Endothelial cell of umbilical vein (primary cell): Measurements from ENCODE around the gene DYNC2H1.

Experiments
- EZH2 ChIP-seq: IDR thresholded peaks from 2 replicates; pipeline ENCODE4 v1.6.1; 2012; ENCODE audit warnings: borderline replicate concordance, low read depth, mild to moderate bottlenecking, moderate library complexity, low read length, inconsistent platforms; ENCODE audit not compliant: severe bottlenecking
- GATA2 ChIP-seq: IDR thresholded peaks from 2 replicates; pipeline ENCODE4 v1.7.0; 2011; ENCODE audit warnings: low read depth, mild to moderate bottlenecking, moderate library complexity, mixed read lengths, low read length; ENCODE audit not compliant: insufficient read length, insufficient read depth
- JUN ChIP-seq: IDR thresholded peaks from 2 replicates; pipeline ENCODE4 v1.6.1; 2011; ENCODE audit warnings: borderline replicate concordance, low read depth; ENCODE audit not compliant: insufficient read length, insufficient read depth
- MYC ChIP-seq: IDR thresholded peaks from one replicate; pipeline ENCODE4 v1.6.1; 2011; ENCODE audit warnings: mild to moderate bottlenecking, low read depth, low read length
- POLR2A ChIP-seq: IDR thresholded peaks from 2 replicates; pipeline ENCODE4 v1.6.1; 2012; ENCODE audit warnings: low read depth, mild to moderate bottlenecking, control low read depth, low read length
- POLR2AphosphoS5 ChIP-seq: IDR thresholded peaks from 2 replicates; pipeline ENCODE4 v1.6.1; 2012; ENCODE audit warnings: low read depth, mild to moderate bottlenecking, control low read depth, low read length, moderate library complexity; ENCODE audit not compliant: insufficient read depth
- TF ChIP-seq, protein P1 (sequence below), 2 donors: IDR thresholded peaks; 1 replicate in 1 of 2; 2 replicates in 1 of 2; pipeline ENCODE4 v1.5.1; 2011; ENCODE audit warnings: low read length in 2 of 2, mild to moderate bottlenecking in 2 of 2, moderate library complexity in 2 of 2, control low read depth in 1 of 2, inconsistent platforms in 1 of 2, low read depth in 1 of 2; ENCODE audit not compliant: insufficient read depth in 1 of 2; ENCODE audit errors: extremely low read depth in 1 of 2
- TF ChIP-seq, protein P2 (sequence below): IDR thresholded peaks from 2 replicates; pipeline ENCODE4 v1.6.1; 2011; ENCODE audit not compliant: insufficient read depth, insufficient read length

DNA sequence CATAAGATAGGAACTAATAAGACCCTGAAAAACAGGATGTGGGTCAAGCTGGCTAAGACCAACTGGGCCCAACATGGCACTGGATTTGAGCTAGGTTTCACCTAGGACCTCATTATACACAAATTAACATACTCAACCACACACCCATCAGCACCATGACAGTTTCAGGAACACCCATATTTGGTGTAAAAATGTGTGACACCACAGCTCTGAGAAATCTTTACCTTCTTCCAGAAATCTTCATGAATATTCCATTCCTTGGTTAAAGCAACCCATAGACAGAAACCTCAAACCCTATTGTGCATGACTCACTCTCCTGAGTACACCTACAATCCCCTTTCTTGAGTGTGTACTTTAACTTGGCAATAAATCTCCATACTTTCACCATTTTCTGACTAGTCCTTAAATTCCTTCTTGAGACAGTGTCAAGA lies 378.8 kb downstream of the DYNC2H1 start:
- TF ChIP-seq POLR2AphosphoS5, result no peak
- TF ChIP-seq, protein P1, sequence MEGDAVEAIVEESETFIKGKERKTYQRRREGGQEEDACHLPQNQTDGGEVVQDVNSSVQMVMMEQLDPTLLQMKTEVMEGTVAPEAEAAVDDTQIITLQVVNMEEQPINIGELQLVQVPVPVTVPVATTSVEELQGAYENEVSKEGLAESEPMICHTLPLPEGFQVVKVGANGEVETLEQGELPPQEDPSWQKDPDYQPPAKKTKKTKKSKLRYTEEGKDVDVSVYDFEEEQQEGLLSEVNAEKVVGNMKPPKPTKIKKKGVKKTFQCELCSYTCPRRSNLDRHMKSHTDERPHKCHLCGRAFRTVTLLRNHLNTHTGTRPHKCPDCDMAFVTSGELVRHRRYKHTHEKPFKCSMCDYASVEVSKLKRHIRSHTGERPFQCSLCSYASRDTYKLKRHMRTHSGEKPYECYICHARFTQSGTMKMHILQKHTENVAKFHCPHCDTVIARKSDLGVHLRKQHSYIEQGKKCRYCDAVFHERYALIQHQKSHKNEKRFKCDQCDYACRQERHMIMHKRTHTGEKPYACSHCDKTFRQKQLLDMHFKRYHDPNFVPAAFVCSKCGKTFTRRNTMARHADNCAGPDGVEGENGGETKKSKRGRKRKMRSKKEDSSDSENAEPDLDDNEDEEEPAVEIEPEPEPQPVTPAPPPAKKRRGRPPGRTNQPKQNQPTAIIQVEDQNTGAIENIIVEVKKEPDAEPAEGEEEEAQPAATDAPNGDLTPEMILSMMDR (IDR thresholded peaks at IDR 0.05; ENCODE audit: extremely low read depth in 1 of 2, insufficient read depth in 1 of 2, low read depth in 1 of 2, low read length in 2 of 2), result no peak
- TF ChIP-seq, protein P2, sequence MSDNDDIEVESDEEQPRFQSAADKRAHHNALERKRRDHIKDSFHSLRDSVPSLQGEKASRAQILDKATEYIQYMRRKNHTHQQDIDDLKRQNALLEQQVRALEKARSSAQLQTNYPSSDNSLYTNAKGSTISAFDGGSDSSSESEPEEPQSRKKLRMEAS, result no peak
- TF ChIP-seq EZH2, result no peak
- TF ChIP-seq POLR2A, result no peak
- TF ChIP-seq MYC, result no peak
- no peak for TF ChIP-seq JUN
- no peak for TF ChIP-seq GATA2
